Suprapubic skin (tissue), 4 donors: ENCODE results near the gene CTTNBP2. TPM values are rescaled to one million over a fixed set of nuclear protein-coding genes. Genes with fewer than 3 reads are reported as not detected.

Experiments
- DNase-seq, 2 donors: peaks; one replicate each; pipeline ENCODE4 v3.0.0-alpha.2; 2019; ENCODE audit warnings: low spot score in 2 of 2
- H3K27ac ChIP-seq: fragments of 200-600 bp; sonication (generic); one replicate; pipeline ENCODE4 v1.5.1; 2019
- H3K27me3 ChIP-seq: fragments of 200-600 bp; sonication (generic); one replicate; pipeline ENCODE4 v1.5.1; 2019
- H3K36me3 ChIP-seq: fragments of 200-600 bp; sonication (generic); one replicate; pipeline ENCODE4 v1.5.1; 2019
- H3K4me1 ChIP-seq: fragments of 200-600 bp; sonication (generic); one replicate; pipeline ENCODE4 v1.5.1; 2019
- H3K4me3 ChIP-seq: fragments of 200-600 bp; sonication (generic); one replicate; pipeline ENCODE4 v1.5.1; 2019; ENCODE audit warnings: mild to moderate bottlenecking
- H3K9me3 ChIP-seq: fragments of 200-600 bp; sonication (generic); one replicate; pipeline ENCODE4 v1.5.1; 2019
- CTCF ChIP-seq, 2 donors: fragments of 200-600 bp in 1 of 2; fragments of 450-650 bp in 1 of 2; sonication (generic) in 1 of 2; IDR thresholded peaks; one replicate each; pipeline ENCODE4 v1.5.1; 2016 to 2019; ENCODE audit warnings: antibody characterized with exemption in 2 of 2, mild to moderate bottlenecking in 1 of 2, moderate library complexity in 1 of 2
- EP300 ChIP-seq: sonication (generic); formaldehyde crosslinking; IDR thresholded peaks from one replicate; pipeline ENCODE4 v1.6.1; 2017; ENCODE audit warnings: antibody characterized with exemption
- POLR2A ChIP-seq, 2 donors: fragments of 450-650 bp; IDR thresholded peaks; one replicate each; pipeline ENCODE4 v1.6.1; 2017; ENCODE audit warnings: antibody characterized with exemption in 2 of 2, mild to moderate bottlenecking in 2 of 2, moderate library complexity in 2 of 2
- POLR2AphosphoS5 ChIP-seq, 3 donors: sonication (generic); formaldehyde crosslinking; IDR thresholded peaks; one replicate each; pipeline ENCODE4 v1.6.1; 2017; ENCODE audit warnings: antibody characterized with exemption in 3 of 3
- WGBS: methylation state at CpG from one replicate; pipeline ENCODE4 v1.1.5; 2018; 5-methylcytosine and 5-hydroxymethylcytosine counted together
- total RNA-seq, 4 donors: library from RNA; depleted of rRNA; stranded (reverse); fragments of >200 nt; gene quantifications; one replicate each; pipeline ENCODE4 v1.1.0, GENCODE V29; 2016

CTTNBP2 gene
- total RNA-seq, 4 donors from 2014 or later, result 2.2 to 8.9 (median 5.3) TPM

GRCh38 chr7:117907049-117907640, 33.9 kb upstream of the CTTNBP2 start:
- Histone ChIP-seq H3K27ac (no peak overlapping the region), H3K36me3 (no peaks in the 10 kb centered on the region), H3K4me1 (no peaks in the 10 kb centered on the region), H3K27me3 (no peaks in the 10 kb centered on the region), H3K9me3 (no peaks in the 10 kb centered on the region), H3K4me3 (no peak overlapping the region)
- DNase-seq, result no peak
- 88% methylated on average over 4 of the region's 4 CpGs for WGBS
- TF ChIP-seq EP300, result no peak

- Histone ChIP-seq H3K27me3 (no peaks in the 10 kb centered on the region), H3K27ac (no peak overlapping the region), H3K9me3 (no peaks in the 10 kb centered on the region), H3K4me1 (no peaks in the 10 kb centered on the region), H3K36me3 (no peaks in the 10 kb centered on the region), H3K4me3 (no peak overlapping the region)
- no peak for TF ChIP-seq POLR2A (IDR thresholded peaks at IDR 0.05)
- TF ChIP-seq POLR2AphosphoS5 (IDR thresholded peaks at IDR 0.05), result no peak
- DNase-seq, result no peak
- 82% methylated on average over 5 of the region's 5 CpGs for WGBS
Measured at GRCh38 chr7:117902314-117902889, 29.2 kb upstream of the CTTNBP2 start.

GRCh38 chr7:117901089-117901797, 28.0 kb upstream of the CTTNBP2 start:
- H3K4me1 ChIP-seq, result no peaks in the 10 kb centered on the region
- WGBS, result 81% methylated on average over 5 of the region's 5 CpGs

GRCh38 chr7:117896339-117896738, 23.1 kb upstream of the CTTNBP2 start:
- H3K36me3 ChIP-seq, result no peaks in the 10 kb centered on the region
- H3K27ac ChIP-seq, result no peak overlapping the region
- DNase-seq, result no peak
- no peaks in the 10 kb centered on the region for H3K9me3 ChIP-seq
- TF ChIP-seq POLR2A (IDR thresholded peaks at IDR 0.05), result no peak
- no peak for TF ChIP-seq CTCF (IDR thresholded peaks at IDR 0.05)
- no peak for TF ChIP-seq POLR2AphosphoS5 (IDR thresholded peaks at IDR 0.05)
- no peak for TF ChIP-seq EP300
- H3K4me1 ChIP-seq, result no peaks in the 10 kb centered on the region
- no peak overlapping the region for H3K4me3 ChIP-seq
- no peaks in the 10 kb centered on the region for H3K27me3 ChIP-seq

More at GRCh38 chr7:117901089-117901797, 28.0 kb upstream of the CTTNBP2 start:
- H3K4me3 ChIP-seq, result no peak overlapping the region
- DNase-seq, result no peak
- H3K9me3 ChIP-seq, result no peaks in the 10 kb centered on the region
- TF ChIP-seq POLR2A (IDR thresholded peaks at IDR 0.05) (no peak), CTCF (IDR thresholded peaks at IDR 0.05) (no peak), EP300 (no peak), POLR2AphosphoS5 (IDR thresholded peaks at IDR 0.05) (no peak)
- H3K27me3 ChIP-seq, result no peaks in the 10 kb centered on the region
- no peaks in the 10 kb centered on the region for H3K36me3 ChIP-seq
- H3K27ac ChIP-seq, result no peak overlapping the region

- no peak for TF ChIP-seq POLR2AphosphoS5 (IDR thresholded peaks at IDR 0.05)
- TF ChIP-seq EP300, result no peak
- no peak for TF ChIP-seq CTCF (IDR thresholded peaks at IDR 0.05)
- no peak for TF ChIP-seq POLR2A (IDR thresholded peaks at IDR 0.05)
- no peaks in the 10 kb centered on the region for H3K9me3 ChIP-seq
- no peaks in the 10 kb centered on the region for H3K4me1 ChIP-seq
- no peaks in the 10 kb centered on the region for H3K27me3 ChIP-seq
- 74% methylated on average over 3 of the region's 3 CpGs for WGBS
- no peak for DNase-seq
- H3K4me3 ChIP-seq, result no peak overlapping the region
- H3K27ac ChIP-seq, result no peak overlapping the region
- no peaks in the 10 kb centered on the region for H3K36me3 ChIP-seq
Measured at GRCh38 chr7:117895276-117895675, 22.0 kb upstream of the CTTNBP2 start.

- no peaks in the 10 kb centered on the region for H3K9me3 ChIP-seq
- H3K27me3 ChIP-seq, result no peaks in the 10 kb centered on the region
- DNase-seq, result no peak
- 91% methylated on average over 1 of the region's 1 CpG for WGBS
- no peaks in the 10 kb centered on the region for H3K36me3 ChIP-seq
- no peaks in the 10 kb centered on the region for H3K4me1 ChIP-seq
- no peak overlapping the region for H3K4me3 ChIP-seq
- no peak overlapping the region for H3K27ac ChIP-seq
- TF ChIP-seq POLR2AphosphoS5 (IDR thresholded peaks at IDR 0.05), result no peak
- no peak for TF ChIP-seq POLR2A (IDR thresholded peaks at IDR 0.05)
- TF ChIP-seq CTCF (IDR thresholded peaks at IDR 0.05), result no peak
- no peak for TF ChIP-seq EP300
Measured at GRCh38 chr7:117894037-117894436, 20.8 kb upstream of the CTTNBP2 start.
